ENCODE results near the gene WASL. TPM values are rescaled to one million over a fixed set of nuclear protein-coding genes. Genes with fewer than 3 reads are reported as not detected.

WASL gene
- polyA plus RNA-seq, 1 donor from 2014 or later, result 22.5 TPM

DNA sequence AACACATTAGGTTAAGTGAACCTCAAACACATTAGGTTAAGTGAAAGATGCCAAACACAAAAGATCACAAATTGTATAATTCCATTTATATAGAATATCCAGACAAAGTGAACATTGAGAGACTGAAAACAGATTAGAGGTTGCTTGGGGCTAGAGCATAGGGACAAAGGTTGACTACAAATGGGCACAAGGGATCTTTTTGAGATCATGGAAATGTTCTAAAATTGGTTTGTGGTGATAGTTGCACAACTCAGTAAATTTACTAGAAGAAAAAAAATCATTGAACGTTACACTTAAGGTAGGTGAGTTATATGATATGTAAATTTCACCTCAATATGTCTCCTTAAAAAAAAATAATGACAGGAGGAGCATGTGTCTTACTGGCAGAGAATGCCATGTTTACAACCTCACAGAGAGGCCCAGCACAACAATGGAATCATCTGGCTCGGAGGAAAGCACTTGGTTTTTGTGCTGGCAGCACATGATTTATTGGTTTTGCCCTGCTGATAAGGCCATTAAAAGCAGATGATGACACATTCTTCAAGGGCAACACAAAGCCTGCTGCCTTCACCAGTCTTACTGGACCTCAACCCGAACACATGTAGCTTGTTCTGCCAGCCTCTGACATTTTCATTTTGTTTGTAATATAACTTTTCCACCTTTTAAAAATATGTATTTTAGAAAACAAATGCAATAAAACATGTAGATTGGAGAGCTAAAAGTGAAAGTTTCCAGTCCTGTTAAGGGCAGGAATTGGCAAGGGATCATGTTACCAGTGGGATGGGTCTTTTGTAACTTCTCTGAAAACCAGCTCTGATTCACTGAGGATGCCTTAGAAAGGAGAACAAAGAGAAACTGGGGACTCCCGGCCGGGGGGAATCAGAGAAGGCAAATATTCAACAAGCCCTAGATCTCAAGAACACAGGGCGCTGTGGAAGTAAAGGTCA lies 105.0 kb downstream of the WASL start:
- Histone ChIP-seq H3F3A (ENCODE audit: insufficient read depth, low read length, poor library complexity, severe bottlenecking) (no peaks in the 10 kb centered on the region), H3K36me3 (ENCODE audit: insufficient read depth, low read length) (no peaks in the 10 kb centered on the region), H3K9me2 (ENCODE audit: insufficient read depth, low read length) (no peaks in the 10 kb centered on the region), H3K4me2 (ENCODE audit: low read length) (no peak overlapping the region), H3K4me3 (ENCODE audit: low read length) (no peak overlapping the region), H3K27me3 (ENCODE audit: insufficient read depth, low read depth, low read length) (no peaks in the 10 kb centered on the region), H4K20me1 (ENCODE audit: insufficient read depth) (no peaks in the 10 kb centered on the region), H3K79me2 (replicated peaks; ENCODE audit: insufficient read depth, low read length) (no peaks in the 10 kb centered on the region), H3K27ac (ENCODE audit: low read length) (no peak overlapping the region), H3K9me3 (ENCODE audit: low read length) (no peaks in the 10 kb centered on the region), H3K9ac (ENCODE audit: low read length) (no peak overlapping the region), H2AFZ (ENCODE audit: low read depth, low read length) (no peak overlapping the region)
- no peak for TF ChIP-seq EP300 (conservative IDR thresholded peaks at IDR 0.05; ENCODE audit: poor library complexity, severe bottlenecking)
- TF ChIP-seq SMC3 (conservative IDR thresholded peaks at IDR 0.05; ENCODE audit: poor library complexity), result no peak

DNA sequence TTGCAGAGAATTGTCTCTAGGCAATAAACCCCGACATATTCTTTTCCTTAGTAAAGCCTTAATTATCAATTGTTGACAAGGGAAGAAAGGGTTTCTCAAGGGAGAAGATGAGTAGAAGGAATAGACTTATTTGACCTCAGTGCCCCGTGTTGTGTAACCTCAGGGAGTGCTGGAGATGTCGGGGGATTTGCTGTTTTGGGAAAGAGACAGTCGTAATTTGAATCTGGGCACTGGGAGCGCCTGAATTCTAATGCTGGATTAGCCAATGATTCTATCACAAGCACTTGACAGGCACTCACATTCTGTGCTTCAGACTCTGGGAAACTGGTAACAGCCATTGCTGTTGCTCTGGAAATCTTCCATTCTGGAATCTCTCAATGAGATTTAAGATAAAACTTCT lies 106.9 kb downstream of the WASL start:
- H3K4me3 ChIP-seq (ENCODE audit: low read length), result no peak overlapping the region
- no peaks in the 10 kb centered on the region for H4K20me1 ChIP-seq (ENCODE audit: insufficient read depth)
- H3K9me2 ChIP-seq (ENCODE audit: insufficient read depth, low read length), result no peaks in the 10 kb centered on the region
- H3K27ac ChIP-seq (ENCODE audit: low read length), result no peak overlapping the region
- no peaks in the 10 kb centered on the region for H3K79me2 ChIP-seq (replicated peaks; ENCODE audit: insufficient read depth, low read length)
- TF ChIP-seq EZH2 (IDR thresholded peaks at IDR 0.05; ENCODE audit: borderline replicate concordance, insufficient read depth, low read length, poor library complexity, severe bottlenecking) (no peak), POLR2AphosphoS5 (IDR thresholded peaks at IDR 0.05) (no peak), MXI1 (conservative IDR thresholded peaks at IDR 0.05; ENCODE audit: poor library complexity, severe bottlenecking) (no peak), RAD21 (conservative IDR thresholded peaks at IDR 0.05) (no peak), TAF1 (IDR thresholded peaks at IDR 0.05; ENCODE audit: low read depth) (no peak), SMC3 (conservative IDR thresholded peaks at IDR 0.05; ENCODE audit: poor library complexity) (no peak), EP300 (conservative IDR thresholded peaks at IDR 0.05; ENCODE audit: poor library complexity, severe bottlenecking) (no peak)
- TF ChIP-seq, protein P1, sequence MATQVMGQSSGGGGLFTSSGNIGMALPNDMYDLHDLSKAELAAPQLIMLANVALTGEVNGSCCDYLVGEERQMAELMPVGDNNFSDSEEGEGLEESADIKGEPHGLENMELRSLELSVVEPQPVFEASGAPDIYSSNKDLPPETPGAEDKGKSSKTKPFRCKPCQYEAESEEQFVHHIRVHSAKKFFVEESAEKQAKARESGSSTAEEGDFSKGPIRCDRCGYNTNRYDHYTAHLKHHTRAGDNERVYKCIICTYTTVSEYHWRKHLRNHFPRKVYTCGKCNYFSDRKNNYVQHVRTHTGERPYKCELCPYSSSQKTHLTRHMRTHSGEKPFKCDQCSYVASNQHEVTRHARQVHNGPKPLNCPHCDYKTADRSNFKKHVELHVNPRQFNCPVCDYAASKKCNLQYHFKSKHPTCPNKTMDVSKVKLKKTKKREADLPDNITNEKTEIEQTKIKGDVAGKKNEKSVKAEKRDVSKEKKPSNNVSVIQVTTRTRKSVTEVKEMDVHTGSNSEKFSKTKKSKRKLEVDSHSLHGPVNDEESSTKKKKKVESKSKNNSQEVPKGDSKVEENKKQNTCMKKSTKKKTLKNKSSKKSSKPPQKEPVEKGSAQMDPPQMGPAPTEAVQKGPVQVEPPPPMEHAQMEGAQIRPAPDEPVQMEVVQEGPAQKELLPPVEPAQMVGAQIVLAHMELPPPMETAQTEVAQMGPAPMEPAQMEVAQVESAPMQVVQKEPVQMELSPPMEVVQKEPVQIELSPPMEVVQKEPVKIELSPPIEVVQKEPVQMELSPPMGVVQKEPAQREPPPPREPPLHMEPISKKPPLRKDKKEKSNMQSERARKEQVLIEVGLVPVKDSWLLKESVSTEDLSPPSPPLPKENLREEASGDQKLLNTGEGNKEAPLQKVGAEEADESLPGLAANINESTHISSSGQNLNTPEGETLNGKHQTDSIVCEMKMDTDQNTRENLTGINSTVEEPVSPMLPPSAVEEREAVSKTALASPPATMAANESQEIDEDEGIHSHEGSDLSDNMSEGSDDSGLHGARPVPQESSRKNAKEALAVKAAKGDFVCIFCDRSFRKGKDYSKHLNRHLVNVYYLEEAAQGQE (IDR thresholded peaks at IDR 0.05; ENCODE audit: borderline replicate concordance), result no peak
- TF ChIP-seq, protein P2, sequence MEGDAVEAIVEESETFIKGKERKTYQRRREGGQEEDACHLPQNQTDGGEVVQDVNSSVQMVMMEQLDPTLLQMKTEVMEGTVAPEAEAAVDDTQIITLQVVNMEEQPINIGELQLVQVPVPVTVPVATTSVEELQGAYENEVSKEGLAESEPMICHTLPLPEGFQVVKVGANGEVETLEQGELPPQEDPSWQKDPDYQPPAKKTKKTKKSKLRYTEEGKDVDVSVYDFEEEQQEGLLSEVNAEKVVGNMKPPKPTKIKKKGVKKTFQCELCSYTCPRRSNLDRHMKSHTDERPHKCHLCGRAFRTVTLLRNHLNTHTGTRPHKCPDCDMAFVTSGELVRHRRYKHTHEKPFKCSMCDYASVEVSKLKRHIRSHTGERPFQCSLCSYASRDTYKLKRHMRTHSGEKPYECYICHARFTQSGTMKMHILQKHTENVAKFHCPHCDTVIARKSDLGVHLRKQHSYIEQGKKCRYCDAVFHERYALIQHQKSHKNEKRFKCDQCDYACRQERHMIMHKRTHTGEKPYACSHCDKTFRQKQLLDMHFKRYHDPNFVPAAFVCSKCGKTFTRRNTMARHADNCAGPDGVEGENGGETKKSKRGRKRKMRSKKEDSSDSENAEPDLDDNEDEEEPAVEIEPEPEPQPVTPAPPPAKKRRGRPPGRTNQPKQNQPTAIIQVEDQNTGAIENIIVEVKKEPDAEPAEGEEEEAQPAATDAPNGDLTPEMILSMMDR (IDR thresholded peaks at IDR 0.05; ENCODE audit: poor library complexity, severe bottlenecking), result no peak
- no peaks in the 10 kb centered on the region for H3K9me3 ChIP-seq (ENCODE audit: low read length)
- no peaks in the 10 kb centered on the region for H3K36me3 ChIP-seq (ENCODE audit: insufficient read depth, low read length)
- no peak overlapping the region for H3K9ac ChIP-seq (ENCODE audit: low read length)
- no peak overlapping the region for H2AFZ ChIP-seq (ENCODE audit: low read depth, low read length)
- H3F3A ChIP-seq (ENCODE audit: insufficient read depth, low read length, poor library complexity, severe bottlenecking), result no peaks in the 10 kb centered on the region
- H3K27me3 ChIP-seq (ENCODE audit: insufficient read depth, low read depth, low read length), result no peaks in the 10 kb centered on the region
- no peak overlapping the region for H3K4me2 ChIP-seq (ENCODE audit: low read length)

Data from neural cell (in vitro differentiated cells).